Glomerular visceral epithelial cell (primary cell): ENCODE data around the gene IL7R.

ENCODE experiments used
- DNase-seq: peaks from one replicate; pipeline ENCODE4 v3.0.0-alpha.2; 2016; ENCODE audit errors: extremely low spot score

The IL7R gene, protein sequence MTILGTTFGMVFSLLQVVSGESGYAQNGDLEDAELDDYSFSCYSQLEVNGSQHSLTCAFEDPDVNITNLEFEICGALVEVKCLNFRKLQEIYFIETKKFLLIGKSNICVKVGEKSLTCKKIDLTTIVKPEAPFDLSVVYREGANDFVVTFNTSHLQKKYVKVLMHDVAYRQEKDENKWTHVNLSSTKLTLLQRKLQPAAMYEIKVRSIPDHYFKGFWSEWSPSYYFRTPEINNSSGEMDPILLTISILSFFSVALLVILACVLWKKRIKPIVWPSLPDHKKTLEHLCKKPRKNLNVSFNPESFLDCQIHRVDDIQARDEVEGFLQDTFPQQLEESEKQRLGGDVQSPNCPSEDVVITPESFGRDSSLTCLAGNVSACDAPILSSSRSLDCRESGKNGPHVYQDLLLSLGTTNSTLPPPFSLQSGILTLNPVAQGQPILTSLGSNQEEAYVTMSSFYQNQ

DNA sequence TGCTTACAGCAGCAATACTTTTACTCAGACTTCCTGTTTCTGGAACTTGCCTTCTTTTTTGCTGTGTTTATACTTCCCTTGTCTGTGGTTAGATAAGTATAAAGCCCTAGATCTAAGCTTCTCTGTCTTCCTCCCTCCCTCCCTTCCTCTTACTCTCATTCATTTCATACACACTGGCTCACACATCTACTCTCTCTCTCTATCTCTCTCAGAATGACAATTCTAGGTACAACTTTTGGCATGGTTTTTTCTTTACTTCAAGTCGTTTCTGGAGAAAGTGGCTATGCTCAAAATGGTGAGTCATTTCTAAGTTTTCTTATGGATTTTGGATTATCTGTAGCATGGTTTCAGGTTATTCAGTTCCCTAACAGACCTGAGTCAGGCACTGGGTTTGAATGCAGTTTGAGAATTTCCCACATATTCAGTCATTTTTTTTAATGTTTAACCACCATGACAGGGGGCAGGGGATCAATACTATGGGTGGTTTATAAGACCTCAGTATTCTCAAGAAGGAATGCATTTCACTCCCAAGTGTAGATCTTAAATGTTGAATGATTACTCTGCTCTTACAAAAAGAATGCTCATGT lies at the start of gene IL7R:
Gene IL7R, plus strand, starts transcription at position 127 of the 587 bp plus-strand sequence. Its CDS starts 87 bp downstream, at position 214.
- DNase-seq = peak; percentile 35

DNA sequence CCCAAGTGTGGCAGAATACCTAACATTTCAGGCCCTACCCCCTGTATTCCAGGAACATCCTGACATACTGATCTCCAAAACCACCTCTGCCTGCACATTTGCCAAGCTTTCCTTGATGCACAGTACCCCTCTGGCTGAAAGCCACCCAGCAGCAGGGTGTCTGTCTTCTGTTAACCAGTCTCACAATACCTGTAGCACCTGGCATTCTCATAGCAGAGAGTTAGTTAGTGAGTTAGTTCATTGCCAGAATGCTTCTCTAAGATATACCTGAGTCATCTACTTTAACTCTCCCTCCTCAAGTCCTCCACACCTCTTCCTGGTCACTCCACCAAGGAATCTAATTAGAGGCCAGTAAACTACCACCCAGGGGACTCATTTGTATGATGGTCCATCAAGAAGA lies 46.1 kb upstream of the IL7R start:
- DNase-seq = no peak

DNA sequence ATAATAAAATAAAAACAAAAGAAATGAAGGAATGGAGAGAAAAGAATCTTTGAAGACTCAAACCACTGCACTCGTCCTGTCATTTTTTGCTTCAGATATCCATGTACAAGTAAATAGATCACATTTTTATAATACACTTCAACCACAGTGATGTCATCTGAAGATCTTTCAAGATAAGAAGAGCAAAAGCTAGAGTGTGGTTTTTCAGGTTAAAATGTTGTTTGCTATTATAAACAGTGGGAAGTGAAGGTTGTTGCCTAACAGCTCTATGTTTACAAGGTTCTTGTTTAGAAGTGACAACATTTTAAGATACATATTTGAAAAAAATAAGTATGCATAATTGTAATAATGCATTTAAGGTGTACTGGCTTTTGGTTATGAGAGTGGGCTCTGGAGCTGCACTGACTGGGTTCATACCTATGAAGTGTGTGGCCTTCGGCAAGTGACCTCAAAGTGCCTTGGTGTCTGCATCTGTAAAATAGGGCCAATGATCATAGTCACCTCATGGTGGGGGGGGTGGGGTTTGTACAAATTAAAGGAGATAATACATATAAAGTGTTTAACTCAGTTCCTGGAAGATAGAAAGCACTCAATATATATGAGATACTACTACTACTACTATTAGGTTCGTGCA lies 45.5 kb upstream of the IL7R start:
- DNase-seq = no peak

DNA sequence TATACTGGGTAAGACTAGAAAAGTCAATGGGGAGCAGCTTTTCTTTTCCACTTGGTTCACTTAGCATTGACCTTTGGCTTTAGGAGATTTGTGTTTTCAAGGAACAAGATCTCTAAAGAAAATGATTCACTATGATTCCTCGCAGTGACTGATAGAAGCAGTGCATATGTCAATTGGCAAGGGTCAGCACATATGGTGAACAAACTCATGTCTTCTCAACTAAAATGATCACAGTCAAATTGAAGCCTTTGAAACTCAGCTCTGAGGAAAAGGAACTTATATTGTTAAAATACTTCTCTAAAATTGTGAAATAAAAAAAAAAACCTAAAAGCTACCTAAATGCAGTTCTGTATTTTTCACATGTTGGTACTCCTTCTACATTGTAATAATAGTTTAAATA lies 43.2 kb upstream of the IL7R start:
- DNase-seq = no peak

DNA sequence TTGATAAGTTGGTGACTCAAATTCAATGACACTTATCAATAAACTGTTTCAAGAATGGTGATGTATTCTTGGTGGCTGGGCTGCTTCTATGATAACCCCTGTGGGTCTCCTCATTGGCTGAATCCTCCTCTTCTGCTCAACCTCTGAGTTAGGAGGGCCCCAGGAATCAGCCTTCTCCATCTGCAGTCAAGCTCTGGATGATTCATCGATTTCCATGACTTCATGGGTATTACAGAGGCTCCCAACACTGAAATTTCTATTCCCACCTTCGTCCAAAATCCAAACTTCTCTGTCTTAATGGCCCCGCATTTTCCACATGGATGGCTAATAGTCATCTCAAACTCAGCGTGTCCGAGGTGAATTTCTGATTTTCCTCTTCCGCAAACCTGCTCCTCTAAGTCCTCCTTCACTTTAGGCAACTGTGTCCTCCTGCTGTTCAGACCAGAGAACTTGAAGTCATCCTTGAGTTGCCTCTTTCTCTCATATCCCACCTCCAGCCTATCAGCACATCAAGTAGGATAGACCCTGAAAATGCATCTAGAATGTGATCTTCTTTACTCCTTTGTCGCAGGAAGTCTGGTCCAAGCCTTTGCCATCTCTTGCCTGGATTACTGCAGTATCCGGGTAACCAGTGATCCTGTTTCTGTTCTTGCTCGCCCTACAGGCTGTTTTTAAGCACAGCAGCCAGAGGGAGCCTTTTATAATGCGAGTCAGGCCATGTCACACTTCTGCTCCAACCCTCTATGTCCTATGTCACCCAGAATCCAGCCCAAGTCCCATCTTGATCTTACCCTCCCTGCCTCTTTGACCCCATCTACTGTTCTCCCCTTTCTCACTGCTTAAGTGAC lies 41.4 kb upstream of the IL7R start:
- no peak for DNase-seq

DNA sequence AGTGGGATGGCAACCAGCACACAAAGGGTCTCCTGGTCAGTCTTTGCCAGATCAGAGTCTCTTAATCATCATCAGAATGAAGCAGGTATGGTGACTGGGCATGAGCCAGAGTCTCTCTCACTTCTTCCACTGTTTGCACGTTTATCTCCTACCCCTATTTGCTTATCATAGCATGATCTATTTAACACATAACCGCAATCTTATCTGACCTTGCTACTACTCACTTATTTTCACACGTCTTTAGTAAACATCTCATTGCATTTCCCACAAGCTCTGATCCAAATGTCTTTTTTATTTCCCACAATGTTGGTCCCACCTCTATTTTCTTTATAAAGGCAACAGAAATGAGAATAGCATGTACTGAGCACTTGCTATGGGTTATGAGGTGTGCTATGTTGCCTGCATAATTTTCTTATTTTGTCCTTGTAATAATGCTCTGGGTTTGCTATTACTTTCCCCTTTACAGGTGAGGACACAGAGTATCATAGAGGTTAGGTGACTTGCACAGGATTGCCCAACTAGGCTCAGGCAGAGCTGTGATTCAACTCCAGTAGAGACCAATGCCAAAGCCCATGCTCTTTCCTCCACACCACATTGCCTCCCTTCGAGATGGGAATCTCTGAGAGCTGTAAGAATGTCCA lies 39.7 kb upstream of the IL7R start:
- no peak for DNase-seq

DNA sequence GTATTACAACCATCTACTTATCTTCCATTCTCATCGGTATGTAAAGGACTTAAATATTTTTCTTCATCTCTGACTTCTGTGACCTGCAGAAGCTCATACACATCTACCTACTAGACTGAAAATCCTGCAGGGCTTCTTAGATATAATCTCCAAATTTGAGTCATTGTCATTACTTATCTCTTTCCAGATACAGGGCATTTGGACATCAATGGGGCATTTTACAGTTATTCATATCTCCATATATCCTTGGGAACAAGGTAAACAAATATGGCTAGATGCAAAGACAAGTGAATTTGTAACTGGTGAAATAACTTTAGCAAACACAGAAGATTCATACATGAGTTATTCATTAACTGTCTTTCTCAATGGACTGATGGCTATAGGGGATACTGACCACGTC lies 37.7 kb upstream of the IL7R start:
- no peak for DNase-seq

DNA sequence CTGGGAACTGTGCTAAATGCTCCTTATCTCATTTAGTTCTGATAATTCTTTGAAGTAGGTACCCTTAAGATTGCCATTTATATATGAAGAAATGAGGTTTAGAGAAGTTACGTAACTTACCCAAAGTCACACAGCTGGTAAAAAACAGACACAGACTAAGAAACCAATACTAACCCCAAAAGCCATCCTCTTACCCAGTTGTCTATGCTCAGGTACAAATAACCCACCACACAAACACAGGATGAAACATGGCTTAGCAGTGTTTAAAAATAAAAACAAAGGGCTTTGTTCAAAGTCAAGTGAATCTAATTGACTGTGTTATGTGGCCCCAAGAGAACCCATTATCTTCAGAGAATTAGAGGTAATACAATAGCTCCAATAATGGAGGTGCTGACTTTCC lies 37.0 kb upstream of the IL7R start:
- no peak for DNase-seq

DNA sequence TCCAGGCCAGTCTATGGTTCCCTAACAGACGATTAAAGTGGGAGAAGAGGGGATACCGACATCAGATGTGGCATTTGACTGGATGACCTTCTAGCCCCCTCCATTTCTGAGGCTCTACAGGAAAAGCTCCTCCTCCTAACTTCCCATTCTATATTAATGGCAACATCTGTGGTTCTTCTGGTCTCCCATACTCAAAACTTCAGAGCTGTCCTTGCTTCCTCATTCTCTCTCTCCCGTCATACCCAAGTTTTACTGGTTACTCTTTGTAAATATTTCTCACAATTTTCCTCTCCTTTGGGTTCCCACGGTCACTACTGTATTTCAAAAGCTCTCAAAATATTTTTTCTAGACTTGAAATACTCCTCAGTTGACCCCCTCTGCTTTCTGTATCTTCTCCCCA lies 36.0 kb upstream of the IL7R start:
- no peak for DNase-seq

DNA sequence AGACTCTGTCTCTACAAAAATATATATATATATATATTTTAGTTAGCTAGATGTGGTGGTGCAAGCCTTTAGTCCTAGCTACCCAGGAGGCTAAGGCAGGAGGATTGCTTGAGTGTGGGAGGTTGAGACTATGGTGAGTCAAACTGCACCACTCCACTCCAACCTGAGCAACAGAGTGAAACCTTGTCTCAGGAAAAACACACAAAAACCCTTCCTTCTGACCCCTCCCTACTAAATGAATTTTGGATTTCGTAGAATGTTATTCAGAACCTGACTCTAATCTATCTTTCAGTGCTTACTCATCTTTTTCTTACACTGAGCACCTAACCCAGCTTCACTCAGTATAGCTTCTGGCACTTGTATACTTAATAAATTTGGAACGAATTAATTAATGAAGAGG lies 35.2 kb upstream of the IL7R start:
- DNase-seq = no peak

DNA sequence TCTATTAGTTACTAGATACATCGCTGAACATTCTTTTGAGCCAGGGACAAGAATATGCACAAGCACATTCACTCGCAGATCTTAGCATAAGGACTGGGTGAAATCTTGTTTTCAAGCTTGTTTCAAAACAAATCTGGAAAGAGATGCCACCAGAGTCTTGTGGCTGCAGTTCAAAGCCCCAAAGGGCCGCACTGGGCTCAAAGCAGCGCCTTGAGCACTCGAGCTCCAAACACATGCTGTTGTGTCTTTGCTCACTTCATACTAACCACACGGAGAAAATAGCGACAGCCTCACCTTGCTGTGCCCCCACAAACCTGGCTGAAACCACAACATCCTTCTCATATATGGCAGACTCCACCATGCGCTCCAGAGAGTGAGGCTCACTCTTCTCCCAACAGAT lies 34.2 kb upstream of the IL7R start:
- DNase-seq = no peak

DNA sequence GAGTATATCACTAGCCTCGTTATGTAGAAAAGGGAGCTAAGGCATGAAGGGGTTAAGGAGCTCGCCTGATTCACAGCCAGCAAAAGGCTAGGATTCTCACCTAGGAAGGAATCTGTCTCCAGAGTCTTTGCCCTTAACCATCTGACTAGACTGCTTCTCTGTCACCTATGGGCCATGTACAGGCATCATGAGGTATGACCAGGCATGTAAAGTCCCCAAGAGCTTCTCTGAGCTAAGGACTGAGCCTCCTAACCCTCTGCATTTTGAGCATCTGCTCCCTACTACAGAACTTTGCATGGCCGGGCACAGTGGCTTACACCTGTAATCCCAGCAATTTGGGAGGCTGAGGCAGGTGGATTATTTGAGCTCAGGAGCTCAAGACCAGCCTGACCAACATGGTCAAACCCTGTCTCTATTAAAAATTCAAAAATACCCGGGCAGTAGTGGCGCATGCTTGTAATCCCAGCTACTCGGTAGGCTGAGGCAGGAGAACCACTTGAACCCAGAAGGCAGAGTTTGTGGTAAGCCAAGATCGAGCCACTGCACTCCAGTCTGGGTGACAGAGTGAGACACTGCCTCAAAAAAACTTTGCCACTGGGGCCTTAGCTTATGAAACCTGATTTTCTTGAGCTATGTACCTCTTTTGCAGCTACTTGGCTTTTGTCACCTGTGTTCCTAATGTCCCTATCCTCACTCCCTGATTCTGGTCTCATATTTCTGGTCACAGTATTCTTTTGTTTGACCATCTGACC lies 33.2 kb upstream of the IL7R start:
- DNase-seq = no peak

DNA sequence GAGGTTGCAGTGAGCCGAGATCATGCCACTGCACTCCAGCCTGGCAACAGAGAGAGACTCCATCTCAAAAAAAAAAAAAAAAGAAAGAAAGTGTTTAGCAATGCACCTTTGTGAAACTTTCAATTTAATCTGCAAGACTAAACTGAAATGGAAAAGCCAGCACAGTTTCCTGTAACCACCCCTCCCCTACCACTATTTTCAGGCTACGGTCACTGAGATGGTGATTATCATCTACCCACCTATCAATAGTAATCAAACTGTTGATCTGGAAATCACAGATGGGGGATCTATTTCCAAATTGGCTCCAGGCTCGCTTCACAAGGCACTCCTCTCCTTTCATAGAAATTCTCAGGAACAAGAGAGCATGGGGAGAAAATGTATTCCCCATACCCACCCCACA lies 30.6 kb upstream of the IL7R start:
- DNase-seq = no peak

DNA sequence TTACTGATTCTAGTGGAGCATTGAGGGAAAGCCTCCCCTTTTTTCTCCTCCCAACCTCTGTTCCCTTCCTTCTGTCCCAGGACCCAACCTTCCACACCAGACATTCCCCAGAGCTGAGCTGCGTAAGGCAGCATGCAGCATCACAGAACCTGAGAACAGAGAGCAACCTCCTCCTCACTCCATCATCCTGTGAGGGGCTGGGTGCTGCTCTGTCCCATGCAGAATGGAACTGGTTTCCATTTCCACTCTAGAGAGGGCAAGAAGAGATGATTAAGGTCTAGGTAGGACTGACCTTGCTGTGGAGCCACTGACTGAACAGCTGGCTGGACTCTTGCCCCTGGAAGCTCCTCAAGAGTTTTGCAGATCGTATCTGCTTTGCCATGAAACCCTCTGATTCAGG lies 30.1 kb upstream of the IL7R start:
- no peak for DNase-seq

DNA sequence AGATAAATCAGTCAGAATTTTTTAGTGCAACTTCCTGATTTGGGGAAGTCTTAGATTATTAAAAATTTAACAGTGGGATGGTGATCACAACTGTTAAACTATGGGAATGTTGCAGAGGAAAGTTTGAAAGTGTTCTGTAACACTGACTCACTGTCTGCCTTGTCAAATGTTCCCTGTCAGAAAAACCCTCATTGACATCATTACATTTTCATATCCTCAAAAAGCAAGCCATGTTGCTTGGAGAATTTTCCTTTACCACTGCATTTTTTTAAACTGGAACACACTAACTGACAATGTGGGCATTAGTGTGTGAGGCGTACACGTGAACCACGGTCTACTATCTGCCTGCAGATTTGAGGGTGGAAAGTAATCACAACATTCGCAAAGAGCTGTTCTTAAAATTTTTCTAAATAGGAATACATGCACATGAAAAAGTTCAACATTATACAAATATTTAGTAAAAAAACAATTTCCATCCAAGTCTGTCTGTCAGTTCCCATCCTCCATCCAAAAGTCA lies 28.6 kb upstream of the IL7R start:
- no peak for DNase-seq

DNA sequence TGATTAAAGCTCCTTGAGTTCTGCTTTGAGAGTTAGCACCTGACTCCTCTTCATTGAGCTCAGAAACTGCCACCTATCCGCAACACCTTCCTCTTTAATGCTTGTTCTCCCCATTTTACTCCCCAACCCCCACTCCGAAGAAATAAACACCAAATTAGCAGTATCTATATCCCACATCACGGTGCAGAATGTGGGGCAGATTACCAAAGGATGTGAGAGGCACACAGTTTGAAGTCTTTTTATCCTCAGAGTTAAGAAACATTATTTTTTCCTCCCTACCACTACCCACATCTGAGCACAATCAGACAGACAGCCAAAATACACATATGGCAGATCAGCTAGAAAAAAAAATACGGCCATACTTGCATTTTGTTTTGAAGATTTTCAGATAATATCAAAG lies 26.1 kb upstream of the IL7R start:
- DNase-seq = no peak

DNA sequence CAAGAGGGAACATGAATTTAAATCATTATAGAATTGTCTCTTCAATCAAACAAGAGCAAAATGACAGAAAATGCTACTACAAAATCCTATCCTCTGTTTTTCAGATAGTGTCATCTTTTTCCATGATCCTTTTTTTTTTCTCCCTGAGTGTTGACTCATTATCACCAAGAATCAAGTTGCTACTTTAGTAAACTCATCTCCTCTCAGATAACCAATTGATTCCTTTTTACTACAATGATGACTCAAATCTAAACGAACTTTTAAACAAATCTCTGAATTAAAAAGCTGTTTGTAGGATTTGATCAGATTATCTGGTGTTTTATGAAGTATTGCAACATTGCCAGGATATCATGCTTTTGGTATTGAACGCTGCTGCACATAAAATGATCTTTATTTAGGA lies 23.9 kb upstream of the IL7R start:
- no peak for DNase-seq

DNA sequence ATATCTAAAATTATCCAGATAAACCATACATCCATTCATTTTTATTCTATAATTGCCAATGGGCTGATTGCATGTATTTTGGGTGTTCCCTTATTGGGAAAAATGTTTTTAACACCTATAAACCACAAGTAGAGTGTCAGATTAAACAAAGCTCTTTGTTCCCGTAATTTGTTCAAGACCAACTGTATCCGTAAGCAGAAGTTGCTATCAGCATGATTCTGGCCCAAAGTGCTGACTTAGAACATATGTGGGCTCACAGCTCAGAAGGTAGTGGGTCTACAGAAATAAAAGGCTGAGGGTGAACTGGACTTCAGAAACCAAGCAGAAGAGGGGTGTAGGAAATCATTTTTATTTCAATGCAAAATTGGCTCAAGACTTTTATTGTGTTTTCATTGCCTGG lies 23.5 kb upstream of the IL7R start:
- no peak for DNase-seq

DNA sequence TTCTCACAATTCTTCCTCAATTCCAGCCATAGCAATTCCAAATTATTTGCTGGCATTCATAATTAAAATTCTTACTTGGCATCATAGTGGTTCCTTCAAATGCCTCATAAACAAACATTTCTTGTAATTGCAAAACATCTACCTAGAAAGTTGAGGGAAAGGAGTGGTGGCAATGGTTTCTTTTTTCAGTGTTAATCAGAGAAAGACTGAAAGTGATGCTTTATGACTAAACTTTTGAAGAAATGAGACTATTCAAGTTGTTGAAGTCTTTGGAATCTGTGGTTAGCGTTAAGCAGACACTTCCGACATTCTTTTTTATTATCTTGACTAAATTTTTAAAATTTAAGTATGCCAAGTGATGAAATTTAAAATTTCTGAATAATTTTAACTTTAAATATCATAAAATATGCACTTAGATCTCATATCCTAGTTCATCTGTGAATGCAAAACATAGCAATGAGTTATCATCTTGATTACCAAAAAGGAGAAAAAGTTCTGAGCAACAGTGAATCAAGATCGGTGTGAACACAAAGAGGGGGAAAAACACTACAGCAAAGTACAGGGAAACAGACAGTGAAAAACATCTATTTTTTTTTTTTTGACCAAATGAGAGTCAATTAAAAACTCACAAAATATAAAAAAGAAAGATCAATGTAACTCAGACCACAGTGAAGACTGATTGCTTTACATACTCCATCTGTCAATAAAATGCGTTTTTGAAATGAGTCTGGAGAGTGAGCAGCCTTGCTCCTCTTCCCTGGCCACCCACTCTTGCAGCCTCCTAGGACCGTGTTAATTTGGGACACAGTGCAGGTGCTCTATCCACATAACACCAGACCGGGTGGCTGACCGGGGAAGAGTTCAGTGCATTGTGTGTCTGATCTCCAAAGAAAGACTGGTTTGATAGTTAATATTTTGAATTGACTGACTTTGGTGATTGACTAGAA lies 20.6 kb upstream of the IL7R start:
- DNase-seq = no peak
